HG03442 (cell line): Measurements from ENCODE around the gene DNASE1.
A peak's percentile ranks its signal among the peaks of the same experiment; 100 is the strongest.

Experiments used
- ATAC-seq: cut with Tn5 transposase; IDR thresholded peaks from one replicate; pipeline ENCODE4 v1.9.1; 2021; ENCODE audit warnings: mild to moderate bottlenecking, moderate library complexity; ENCODE audit not compliant: unreplicated experiment

DNASE1 gene

DNA sequence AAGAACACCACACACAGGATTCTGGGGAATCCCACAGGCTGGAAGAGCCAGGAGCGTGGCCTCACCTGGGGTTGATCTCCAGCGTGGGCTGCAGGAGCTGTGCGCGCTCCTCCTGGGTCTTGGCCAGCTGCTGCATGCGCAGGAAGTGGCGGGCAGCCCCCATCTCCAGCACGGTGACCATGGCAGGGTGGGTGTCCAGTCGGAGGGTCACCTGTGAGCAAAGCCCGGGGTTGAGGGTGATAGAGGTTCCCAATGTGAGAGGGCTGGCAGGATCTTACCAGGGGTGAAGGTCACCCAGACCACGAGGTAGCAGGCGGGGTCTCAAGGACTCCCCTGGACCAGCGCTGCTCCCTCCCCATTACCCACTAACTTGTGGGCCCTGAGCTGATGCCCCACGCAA, 7.4 kb downstream of the DNASE1 start:
- no peak for ATAC-seq

DNA sequence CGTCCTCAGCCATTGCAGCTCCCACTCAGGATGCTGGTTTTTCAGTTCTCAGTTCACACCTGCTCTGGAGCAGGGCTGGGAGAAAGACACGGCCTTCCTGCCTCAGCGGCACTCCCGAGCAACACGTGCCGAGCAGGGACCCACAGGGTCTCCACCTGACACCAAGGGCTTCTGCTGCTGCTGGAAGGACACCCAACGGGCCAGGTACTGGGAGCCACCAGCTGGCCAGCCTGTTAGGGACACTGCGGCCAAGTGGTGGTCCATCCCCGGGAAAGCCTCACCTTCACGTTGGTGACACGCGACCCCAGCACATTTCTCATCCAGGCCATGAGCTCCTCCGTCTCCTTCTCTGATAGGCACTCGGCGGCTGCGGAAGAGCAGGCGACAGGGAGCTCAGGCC, 8.1 kb downstream of the DNASE1 start:
- ATAC-seq = no peak

DNA sequence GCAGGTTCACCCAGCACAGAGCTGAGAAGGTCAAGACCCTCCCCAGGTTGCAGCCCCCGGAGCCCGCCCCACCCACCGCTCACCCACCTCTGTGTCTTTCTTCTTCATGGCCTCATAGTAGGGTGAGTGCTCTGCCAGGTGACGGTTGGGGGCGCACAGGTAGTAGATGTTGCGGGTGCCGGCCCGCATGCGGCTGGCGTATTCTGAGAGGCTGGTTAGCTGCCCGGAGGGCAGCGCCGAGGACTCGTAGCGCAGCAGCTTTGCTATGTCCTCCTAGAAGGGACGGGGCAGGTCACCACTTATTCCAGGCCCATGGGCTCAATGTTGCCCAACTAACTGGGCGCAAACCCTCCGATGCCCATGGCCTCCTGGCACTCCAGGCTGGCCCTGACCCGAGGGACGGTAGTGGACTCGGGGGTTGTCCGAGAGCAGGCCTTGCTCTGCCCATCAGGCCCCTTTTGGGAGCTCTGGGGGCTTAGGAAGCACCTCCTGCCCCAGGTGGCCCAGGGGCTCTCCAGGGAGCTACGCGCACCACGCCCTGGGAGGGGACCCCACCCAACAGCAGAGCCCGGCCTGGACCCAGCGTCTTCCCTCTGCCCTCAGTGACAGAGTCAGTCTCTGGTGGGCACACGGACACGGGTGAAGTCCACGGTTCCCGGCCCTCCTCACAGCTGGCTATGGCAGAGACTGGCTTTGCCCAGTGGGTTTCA, 9.9 kb downstream of the DNASE1 start:
- ATAC-seq = no peak

DNA sequence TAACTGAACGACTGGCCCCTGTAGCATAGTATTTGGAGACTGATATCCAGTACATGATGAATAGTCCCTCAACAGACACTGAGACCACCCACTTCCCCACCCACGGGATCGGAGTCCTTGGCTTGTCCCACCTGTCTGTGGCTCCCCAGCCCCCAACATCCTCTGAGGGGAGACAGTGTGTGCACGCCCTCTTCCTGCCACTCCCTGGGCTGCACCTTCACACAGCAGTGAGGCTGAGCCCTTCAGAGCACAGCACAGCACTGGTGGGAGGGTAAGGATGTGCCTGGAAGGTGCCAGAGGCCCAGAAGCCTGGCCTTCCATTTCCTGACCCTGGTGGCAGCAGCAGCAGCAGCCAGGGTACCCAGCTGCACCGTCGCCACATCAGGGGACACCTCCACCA, 11.0 kb downstream of the DNASE1 start:
- ATAC-seq = no peak

DNA sequence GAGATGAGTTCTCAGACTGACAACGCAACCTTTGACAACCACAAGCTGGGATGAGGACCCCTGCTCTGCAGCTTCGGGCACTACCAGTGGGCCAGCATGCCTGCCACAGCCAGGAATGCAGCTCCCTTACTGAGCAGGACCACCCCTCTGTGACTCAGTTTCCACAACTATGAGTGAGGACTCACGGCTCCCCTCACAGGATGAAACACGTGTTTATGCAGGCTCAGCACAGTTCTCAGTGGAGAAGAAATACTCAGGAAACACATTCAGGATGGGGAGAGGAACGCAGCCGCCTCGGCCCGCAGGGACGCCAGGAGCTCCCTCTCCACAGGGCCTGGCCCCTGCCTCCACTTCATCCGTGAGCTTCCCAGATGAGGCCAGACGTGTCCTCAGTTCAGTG, 14.1 kb downstream of the DNASE1 start:
- ATAC-seq = no peak

DNA sequence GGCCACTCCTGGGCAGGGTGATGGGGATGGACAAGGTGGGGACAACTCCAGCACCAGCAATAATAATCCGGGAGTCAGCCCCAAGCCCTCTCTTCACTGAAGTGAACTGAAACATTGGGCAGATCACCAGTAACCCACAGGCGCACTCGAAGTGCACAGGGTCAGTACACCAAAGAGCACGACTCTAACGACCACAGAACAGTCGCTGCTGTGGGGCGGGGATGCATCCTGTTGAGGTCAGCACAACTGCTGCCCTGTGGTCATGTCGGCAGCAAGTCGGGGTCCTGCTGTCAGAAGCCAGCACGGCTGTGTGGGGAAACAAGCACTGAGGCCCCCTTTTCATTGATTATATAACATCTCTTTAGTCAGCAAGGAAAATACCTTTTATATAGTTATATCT, 14.6 kb downstream of the DNASE1 start:
- no peak for ATAC-seq

DNA sequence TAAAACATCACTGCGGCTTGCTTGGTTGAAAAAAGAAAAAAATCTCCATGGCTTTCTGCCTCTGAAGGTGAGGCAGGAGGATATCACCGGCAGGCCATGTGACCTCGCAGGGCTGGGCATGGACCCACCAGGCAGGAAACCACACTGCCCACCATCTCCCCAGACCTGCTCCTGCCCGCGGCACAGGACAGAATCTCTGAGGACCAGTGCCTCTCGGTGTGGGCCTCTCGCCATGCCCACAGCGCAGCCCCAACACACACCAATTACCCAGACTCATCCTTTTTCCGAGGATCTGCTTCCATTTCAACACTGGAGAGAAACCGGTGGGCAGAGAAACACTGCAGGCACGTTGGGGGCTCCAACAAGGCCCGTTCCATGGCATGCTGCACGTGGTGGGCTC, 16.2 kb downstream of the DNASE1 start:
- ATAC-seq = no peak

DNA sequence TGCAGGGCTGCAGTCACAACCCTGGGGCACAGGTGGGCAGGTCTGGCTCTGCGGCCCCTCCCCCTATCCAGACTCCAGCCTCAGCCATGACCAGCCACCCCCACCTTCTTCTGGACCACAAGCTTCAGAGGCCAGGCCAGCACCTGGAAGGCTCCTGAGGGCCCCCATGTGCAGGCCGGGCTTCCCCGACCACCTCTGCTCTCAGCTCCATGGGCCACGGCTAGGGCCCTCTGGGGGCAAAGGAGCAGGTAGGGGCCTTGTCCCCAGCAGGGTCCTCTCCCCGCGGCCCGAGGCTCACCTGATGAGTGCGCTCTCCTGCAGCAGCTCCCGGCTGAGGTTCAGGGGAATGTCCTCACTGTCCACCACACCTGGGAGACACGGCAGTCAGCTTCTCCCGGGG, 16.9 kb downstream of the DNASE1 start:
- no peak for ATAC-seq

DNA sequence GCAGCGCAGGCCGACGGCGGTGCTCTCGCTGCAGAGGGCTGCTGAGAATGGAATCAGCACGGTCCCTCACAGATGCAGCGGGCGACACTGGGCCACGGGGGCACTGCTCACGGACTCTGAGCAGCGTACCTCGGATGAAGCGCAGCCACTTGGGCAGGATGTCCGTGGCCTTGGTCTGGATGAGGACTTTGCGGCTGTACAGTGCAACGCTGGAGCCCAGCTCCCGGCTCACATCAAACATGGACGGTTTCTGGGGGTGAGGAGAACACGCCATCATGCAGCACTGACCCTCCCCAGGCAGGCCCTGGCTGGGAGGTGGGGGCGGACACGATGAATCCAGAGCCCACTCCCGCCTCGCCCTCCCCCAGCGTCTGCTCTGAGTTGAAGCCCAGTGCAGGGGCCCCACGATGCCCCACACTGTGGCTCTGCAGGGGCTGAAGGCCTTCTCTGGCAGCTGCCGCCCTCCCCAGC, 18.1 kb downstream of the DNASE1 start:
- no peak for ATAC-seq

DNA sequence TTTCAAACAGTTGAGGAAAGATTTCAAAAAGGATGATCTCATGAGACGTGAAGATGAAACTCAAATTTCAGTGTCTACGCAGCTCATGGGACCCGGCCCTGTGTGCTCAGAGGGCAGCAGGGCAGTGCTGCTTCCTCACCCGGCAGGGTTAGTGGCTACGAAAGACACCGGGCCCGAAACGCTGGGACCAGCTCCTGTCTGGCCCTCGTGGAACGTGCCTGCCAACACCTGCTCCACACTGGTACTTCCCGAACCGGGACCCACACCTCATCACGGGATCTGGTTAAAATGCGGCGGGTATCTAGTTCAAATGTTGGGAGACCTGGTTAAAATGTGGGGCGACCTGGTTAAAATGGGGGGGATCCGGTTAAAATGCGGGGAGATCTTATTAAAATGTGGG, 18.7 kb downstream of the DNASE1 start:
- ATAC-seq = no peak

DNA sequence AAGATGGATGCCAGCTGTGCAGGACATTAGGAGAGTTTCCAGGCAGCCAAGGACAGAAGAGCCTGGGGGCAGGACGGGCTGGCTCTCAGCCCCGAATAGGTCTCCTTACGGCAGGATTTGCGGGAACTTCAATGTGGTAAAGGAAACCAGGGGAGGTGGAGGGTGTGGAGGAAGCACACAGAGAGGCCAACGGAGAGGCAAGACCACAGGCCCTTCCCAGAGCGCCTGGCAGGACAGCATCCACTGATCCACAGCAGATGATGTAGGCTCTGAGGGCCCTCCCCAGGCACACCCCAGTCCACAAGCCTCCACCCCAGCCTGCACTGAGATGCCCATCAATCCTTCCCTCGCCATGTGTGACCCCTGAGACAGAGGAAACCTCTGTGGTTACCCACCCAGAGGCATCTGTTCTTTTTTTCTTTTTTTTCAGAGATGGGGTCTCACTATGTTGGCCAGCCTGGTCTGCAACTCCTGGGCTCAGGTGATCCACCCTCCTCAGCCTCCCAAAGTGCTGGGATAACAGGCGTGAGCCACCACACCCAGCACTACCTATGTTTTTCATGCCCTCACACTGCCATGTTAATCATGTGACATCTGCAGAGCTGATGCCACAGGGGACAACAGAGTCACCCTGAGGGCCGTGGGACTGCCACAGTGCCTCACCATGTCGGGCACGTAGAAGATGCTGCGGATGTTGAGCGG, 19.3 kb downstream of the DNASE1 start:
- ATAC-seq = no peak

DNA sequence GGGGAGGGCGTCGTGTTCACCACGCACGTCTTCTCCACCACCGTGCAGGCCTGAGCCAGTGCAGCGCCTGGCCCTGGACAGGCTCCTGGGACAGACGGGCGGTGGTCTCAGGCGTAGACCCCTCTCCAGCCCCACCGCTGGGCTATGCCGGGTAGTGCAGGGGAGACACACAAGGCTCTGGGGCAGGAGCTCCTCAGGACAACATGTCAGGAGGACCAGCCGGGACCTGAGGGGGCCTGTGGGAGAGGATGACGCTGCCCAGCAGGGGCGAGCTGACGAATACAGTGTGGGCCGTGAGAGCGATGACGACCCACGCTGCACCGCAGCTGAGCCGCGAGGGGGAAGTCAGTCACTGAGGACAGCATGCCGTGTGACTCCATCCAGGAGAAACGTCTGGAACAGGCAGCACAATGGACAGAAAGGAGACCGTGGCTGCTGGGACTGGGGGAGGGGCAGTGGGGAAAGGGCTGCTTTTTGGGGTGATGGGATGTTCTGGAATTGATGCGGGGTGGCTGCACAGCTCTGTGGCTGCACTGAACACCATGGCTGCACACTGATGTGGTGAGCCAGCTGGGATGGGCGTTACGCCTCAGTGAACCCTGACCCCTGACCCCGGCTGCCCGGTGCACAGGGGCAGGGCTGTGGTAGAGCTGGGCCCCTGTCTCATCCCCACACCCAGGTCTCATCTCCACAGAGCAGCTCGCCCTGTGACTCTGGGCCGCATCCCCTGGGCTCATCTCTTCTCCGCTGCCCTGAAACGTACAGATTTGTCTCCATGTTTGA, 20.2 kb downstream of the DNASE1 start:
- ATAC-seq = no peak

DNA sequence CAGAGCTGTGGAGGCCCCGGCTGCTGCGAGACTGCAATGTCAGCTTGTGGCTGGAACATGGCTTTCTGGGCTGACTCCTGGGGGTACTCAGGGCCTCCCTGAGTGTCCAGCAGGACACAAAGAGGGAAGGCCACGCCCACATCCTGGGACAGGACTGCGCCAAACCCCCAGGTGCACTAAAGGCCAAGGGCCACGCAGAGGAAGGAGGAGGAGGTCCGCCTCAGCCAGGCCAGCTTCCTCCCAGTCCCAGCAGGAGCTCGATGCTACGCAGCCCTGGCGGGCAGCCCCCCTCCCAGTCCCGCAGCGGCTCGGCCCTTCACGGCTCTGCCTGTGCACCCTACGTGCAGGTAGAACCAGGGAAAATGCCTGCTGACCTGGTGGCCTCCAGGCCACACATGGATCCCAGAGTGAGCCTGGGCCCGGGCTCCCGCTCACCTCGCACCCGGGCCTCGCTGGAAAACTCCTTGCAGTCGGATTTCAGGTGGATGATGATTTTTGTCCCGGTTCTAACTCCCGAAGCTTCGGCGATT, 21.2 kb downstream of the DNASE1 start:
- ATAC-seq = no peak

DNA sequence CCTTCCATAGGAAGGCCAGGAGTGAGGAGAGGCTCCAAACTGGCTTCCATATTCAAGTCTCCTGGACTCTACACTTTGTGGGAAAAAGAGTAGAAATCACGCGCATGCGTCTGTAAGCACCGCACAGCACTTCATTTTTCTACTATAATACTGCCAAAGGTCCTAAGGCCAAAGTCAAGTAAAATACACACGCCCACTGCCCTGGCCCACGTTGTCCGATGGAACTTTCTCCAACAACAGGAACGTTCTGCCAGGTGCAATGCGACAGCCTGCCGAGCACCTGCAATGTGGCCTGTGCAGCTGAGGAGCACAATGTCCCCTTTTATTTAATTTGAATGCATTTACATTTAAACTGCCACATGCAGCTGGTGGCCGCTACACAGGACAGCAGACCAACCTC, 23.5 kb downstream of the DNASE1 start:
- ATAC-seq = no peak

DNA sequence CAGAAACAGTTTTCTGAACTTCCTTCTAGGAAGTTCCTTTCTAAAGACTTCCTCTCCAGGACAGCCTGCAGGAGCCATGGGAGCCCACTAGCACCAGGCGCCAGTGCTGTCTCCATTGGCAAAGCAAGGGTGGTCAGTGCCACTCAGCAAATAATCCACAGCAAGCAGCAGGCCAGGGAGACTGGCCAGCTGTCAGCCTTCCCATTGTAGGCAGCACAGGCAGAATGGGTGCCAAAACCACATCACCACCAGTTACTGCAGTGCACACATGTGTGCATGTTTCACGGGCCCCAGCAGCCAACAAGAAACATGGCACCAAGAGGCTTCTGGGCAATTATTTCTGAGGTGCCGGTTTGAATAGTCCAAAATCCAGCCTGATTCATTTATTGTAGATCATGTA, 26.7 kb downstream of the DNASE1 start:
- ATAC-seq = no peak

DNA sequence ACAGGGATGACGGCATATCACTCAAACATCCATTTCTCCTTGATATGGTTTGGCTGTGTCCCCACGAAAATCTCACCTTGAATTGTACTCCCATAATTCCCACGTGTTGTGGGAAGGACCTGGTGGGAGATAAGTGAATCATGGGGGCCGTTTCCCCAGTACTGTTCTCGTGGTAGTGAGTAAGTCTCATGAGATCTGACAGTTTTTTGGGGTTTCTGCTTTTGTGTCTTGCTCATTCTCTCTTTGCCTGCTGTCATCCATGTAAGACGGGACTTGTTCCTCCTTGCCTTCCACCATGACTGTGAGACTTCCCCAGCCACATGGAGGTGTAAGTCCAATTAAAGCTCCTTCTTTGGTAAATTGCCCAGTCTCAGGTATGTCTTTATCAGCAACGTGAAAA, 32.5 kb downstream of the DNASE1 start:
- ATAC-seq = no peak

DNA sequence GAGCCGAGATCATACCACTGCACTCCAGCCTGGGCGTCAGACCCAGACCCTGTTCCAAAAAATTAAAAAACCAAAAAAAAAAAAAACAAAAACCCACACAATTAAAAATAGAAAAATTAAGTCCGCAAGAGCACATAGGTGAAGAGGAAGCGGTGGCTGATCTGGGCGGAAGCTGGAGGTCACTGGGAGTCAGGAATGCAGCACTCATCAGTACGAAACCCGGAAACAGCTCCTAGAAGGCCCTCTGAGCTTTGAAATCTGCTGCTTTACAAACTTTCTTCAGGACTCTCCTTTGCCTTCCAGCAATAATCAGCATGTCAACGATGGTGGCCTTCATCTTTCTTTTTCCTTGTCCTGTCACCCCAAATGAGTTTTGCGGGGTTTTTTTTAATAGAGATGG, 33.3 kb downstream of the DNASE1 start:
- ATAC-seq = no peak

DNA sequence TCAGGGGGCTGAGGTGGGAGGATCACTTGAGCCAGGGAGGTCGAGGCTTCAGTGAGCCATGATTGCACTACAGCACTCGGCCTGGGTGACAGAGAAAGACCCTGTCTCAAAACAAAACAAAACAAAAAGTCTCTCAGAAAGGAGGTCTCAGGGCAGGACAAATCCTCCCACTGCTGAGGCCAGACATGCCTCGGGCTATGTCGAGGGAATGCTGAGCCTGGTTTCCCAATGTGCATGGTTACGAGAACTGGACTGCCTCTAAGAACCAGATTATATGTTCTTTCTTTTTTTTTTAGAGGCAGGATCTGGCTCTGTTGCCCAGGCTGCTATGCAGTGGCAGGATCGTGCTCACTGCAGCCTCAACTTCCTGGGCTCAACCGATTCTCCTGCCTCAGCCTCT, 35.2 kb downstream of the DNASE1 start:
- ATAC-seq = no peak

DNA sequence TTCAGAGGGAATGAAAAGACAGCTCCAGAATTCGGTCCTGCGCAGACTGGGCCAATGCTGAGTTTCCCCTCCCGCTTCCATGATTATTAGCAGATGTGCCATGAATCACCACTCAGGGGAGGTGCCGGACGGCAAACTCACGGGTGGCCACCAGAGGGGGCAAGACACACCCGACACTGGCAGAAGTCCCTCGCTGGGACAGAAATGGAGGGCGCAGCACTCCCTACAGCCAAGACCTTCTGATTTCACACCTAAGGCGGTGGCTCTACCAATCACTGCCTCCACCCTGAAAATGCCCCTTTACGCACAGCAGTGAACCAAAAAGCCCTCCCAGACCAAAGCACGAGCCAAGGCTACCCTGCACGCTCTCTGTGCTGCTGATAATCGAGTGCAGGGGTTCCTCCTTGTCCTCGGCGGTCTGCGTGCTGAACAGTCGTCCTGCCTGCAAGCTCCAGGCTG, 36.0 kb downstream of the DNASE1 start:
- peak; percentile 74 for ATAC-seq

DNA sequence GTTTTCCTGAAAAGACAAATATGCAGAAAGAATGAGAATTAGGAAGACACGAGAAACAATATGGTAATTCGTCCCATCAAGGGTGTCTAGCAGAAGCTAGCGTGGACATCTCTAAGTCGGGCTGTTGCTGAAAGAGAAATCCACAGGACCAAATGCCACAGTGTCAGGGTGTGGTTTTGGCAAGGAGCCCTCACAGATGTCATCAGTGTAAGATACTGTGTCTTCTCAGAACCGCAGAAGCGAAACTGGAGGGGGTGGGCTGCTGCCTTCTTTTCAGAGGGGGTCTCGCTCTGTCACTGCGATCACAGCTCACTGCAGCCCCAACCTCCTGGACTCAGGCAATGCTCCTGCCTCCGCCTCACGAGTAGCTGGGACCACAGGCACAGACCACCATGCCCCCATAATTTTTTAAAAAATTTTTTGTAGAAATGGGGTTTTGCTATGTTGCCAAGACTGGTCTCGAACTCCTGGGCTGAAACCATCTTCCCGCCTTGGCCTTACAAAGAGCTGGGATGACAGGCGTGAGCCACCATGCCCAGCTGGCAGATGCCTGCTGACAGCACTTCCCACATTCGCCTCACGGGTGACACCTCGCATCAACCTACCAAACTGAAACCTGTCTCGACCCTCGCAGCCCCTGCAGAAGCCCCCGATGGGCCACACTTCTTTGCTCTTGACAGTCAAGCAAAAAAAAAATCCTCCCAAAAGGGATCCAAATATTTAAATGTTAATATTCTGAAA, 36.7 kb downstream of the DNASE1 start:
- no peak for ATAC-seq

DNA sequence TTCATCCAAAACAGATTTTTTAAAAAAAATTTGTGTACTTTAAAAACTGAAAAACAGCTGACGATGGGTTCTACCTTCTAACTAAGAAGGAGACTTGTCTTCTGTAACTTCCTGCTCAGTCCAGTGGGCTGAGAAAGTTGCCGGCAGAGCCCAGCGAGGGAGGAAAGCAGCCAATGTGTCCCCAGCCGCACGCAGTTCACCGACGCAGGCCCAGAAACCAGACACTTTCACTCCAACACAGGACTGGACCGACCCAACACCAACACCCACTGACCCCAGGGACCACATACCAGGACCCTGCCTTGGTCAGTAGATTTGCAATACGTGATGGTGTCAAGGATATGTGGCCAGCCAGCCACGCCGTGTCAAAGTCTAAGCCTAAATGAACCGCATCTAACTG, 37.3 kb downstream of the DNASE1 start:
- no peak for ATAC-seq
